ENCODE measurements around the gene CR2.
"Not testable (repeated sequence)": the region's sequence is repeated elsewhere in the genome, so short reads cannot be mapped to it uniquely, and the experiment has no call there.

The CR2 gene

DNA sequence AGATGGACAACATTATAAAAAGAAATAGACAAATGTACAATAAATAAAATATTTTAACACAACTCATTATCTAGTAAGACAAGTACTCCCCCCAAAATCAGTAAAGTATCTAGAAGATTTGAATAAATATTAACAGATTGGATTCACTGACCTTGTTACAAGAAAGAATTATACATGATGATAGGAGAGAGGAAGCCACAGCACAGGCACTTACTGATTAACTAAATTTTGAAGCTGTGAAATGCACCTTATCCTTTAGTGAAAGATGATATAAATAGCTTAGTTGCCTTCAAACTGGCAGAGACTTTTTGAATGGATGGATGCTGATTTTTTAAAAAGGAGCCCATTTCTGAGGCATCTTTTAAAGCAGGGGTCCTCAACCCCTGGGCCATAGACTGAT is 50.3 kb downstream of the CR2 start:
- DNase-seq (ENCODE audit: low spot score) = no peak

DNA sequence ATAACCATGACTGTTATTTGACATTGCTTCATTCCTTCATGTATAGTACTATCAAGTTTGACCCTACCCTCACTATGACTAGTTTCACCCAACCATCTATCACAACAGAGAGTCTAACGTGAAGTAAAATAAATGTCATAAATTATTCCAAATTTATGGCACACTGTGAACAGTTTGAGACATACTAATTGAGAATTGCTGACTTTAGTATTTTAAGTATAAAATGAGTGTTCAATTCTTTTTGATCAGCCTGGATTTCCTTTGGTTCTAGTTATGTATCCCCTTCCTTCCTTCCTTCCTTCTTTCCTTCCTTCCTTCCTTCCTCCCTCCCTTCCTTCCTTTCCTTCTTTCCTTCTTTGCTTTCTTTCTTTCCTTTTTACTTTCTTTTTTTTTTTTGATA is 56.3 kb downstream of the CR2 start:
- no peak for DNase-seq (ENCODE audit: low spot score)

DNA sequence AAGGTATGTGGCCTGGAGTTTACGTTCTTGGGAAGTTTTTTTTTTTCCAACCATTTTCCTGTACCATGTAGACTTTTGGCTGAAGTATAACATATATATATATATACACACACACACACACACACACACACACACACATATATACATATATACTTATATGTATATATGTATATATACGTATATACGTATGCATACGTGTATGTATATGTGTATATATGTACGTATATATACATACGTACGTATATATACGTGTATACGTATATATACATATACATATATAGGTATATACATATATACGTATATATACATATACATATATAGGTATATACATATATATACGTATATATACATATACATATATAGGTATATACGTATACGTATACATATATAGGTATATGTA is 60.8 kb downstream of the CR2 start:
- no peak for DNase-seq (ENCODE audit: low spot score)

DNA sequence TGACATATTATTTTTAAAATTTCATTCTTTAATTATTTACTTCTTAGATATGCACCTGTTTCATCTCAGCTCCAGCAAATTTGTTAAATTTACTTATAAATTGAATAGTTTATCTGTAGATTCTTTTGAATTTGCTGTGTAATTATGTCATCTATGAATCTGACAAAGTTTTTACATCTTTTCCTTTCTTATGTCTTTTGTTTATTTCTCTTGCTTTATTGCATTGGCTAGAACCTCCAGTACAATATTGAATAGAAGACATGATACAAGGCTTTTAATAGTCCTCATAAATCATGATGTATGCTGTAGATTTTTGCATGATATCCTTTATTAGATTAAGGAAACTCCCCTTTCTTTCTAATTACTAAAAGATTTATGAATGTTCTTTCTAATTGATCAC is 62.6 kb downstream of the CR2 start:
- no peak for DNase-seq (ENCODE audit: low spot score)

DNA sequence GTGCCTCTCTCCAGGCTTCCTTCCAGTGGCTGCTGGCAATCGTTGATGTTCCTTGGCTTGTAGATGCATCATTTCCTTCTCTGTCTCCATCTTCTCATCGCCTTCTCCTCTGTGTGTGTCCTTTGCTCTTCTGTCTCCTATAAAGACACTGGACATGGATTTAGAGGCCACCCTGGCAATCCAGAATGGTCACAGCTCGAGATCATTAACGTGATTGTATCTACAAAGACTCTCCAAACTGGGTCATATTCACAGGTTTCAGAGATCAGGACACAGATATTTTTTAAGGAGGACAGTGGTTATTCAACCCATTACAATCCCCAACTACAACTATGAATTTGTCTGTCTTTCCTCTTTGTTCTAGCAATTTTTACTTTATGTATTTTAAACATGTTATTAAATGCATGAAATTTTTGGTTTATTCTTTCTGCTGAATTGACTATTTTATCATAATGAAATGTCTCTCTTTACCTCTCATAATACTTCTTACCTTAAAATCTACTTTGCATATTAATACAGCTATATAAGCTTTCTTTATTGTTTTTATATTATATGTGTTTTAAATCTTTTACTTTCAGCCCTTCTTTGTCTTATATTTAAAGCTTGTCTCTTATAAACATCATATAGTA is 64.6 kb downstream of the CR2 start:
- no peak for DNase-seq (ENCODE audit: low spot score)

DNA sequence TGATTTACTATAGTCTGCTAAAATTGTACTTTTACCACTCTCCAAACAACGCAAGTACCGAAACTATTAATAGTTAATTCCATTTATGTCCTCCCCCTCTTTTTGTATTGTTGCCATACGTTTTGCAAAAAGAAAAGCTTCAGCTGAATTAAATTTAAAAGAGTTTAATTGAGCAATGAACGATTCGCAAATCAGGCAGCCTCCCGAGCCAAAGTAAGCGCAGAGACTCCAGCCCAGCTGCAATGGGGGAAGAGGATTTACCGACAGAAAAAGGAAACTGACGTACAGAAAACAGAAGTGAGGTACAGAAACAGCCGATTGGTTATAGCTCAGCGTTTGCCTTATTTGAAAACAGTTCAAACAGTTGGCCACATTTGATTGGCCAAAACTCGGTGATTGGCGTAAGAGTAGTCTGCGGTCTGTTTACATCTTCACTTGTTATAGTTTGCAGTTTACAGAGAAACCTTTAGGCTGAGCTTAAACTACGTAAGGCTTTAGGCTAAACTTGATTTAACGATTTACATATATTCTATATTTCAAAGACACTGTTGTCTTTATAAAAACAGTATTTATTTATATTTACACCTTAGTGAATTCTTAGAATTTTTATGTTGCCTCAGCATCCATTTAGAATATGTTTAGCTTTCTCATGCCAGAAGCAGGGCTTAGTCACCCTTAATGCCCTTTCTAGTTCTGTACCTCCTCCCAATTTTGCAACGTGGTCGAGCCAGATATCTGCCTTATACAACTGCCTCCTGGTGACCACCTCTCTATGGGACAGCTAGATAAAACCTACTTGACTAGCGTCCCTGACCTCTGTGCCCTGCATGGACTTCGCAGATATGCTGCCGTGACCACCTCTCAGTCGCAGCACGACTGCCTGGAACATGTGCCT is 65.6 kb downstream of the CR2 start:
- DNase-seq (ENCODE audit: low spot score) = no peak

DNA sequence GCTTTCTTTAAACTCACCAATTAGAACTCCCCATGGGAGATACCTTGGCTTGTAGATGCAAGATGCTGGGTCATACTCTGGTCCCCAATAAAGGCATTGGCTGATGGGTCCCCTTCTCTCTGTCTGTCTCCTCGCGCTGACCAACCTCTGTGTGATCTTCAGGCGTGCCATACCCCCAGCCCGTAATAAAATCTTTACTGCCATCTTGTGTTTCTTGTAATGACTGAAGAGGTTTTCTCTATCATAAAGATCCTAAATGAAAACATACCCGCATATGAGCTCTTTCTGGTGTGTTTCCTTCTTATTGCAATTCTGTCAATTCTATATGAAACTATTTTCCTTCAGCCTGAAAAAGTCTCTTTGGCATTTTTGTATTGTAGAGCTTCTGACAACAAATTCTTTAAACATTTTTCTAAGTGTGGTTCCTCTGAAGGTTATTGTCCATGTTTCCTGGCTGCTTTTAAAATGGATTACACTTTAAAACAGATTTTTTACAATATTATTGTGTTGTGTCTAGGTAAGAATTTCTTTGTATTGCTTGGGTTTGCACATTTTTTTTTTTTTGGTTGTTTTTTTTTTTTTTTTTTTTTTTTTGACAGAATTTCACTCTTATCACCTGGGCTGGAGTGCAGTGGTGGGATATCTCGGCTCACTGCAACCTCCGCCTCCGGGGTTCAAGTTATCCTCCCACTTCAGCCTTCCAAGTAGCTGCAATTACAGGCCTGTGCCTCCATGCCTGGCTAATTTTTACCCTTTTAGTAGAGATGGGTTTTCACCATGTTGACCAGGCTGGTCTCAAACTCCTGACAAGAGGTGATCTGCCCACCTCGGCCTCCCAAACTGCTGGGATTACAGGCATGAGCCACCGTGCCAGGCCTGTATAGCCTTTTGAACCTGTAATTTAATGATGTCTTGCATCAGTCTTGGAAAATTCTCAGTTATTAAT is 66.5 kb downstream of the CR2 start:
- DNase-seq (ENCODE audit: low spot score) = not testable (repeated sequence)

DNA sequence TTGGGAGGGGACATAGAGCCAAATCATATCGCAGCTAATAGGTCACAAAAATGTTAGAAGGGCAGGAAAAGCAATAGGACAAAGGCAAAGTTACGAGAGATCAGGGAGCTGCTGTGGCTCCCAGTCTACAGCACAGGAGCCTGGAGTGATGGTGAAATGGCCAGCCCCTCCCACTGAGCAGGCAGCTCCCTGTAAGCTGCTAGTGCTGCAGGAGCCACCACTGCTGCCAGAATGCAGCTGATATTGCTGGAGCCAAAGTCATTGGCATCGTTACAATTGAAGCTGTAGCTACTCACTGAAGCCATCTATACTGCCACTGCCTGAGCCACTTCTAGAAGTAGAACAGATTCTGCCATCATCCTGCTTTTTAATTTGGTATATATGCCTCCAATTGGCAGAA is 71.1 kb downstream of the CR2 start:
- not testable (repeated sequence) for DNase-seq (ENCODE audit: low spot score)

DNA sequence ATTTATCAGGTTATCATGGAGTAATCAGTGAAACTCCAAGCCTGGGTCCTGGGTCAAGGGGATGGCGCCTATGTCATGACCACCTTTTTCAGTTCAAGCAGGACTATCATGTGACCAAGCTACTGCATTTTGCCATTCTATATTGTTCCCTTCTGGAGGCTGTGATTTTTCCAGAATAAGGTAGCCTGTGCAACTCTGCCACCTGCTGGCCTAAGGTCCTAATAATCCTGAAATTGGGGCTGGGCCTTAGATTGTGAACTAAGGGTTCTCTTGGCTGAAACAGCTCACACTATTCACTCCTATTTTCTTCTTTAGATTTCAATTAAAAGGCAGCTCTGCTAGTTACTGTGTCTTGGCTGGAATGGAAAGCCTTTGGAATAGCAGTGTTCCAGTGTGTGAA is 74.3 kb downstream of the CR2 start:
- not testable (repeated sequence) for DNase-seq (ENCODE audit: low spot score)

DNA sequence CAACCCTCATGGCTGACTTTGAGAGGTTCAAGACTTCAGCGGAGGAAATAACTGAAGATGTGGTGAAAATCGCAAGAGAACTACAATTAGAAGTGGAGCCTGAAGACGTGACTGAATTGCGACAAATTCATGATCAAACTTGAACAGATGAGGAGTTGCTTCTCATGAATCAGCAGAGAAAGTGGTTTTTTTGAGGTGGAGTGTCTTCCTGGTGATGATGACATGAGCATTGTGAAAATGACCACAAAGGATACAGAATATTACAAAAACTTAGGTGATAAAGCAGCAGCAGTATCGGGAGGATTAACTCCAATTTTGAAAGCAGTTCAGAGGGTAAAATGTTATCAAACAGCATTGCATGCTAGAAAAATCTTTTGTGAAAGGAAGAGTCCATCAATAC is 82.1 kb downstream of the CR2 start:
- DNase-seq (ENCODE audit: low spot score) = not testable (repeated sequence)

Data from left forelimb (tissue), 1 donor.